Measurements from ENCODE around the gene CRTC3.

CRTC3 gene

GRCh38 chr15:90552162-90552928 is 22.6 kb downstream of the CRTC3 start:
- H3K4me2 ChIP-seq (ENCODE audit: low read depth, low read length, poor library complexity, severe bottlenecking) = no peak overlapping the region
- no peak overlapping the region for H3K4me3 ChIP-seq (ENCODE audit: low read length, poor library complexity, severe bottlenecking)
- H3K9me3 ChIP-seq (ENCODE audit: insufficient read depth, low read depth, low read length) = no peaks in the 10 kb centered on the region
- no peak overlapping the region for H2AFZ ChIP-seq (ENCODE audit: low read length)
- peaks cover 4% of the 10 kb centered on the region for H3K4me1 ChIP-seq (ENCODE audit: insufficient read depth, low read length, poor library complexity, severe bottlenecking)
- TF ChIP-seq EZH2phosphoT487 (IDR thresholded peaks at IDR 0.05; ENCODE audit: borderline replicate concordance) = no peak
- TF ChIP-seq CTCF (conservative IDR thresholded peaks at IDR 0.05; ENCODE audit: low read length) = no peak
- H3K9me2 ChIP-seq (replicated peaks; ENCODE audit: low read depth, low read length) = no peaks in the 10 kb centered on the region
- H3F3A ChIP-seq (ENCODE audit: low read depth) = peaks cover 4% of the 10 kb centered on the region; the same call in 1 of the 2 replicates
- no peak overlapping the region for H3K9ac ChIP-seq (ENCODE audit: low read depth, low read length, poor library complexity, severe bottlenecking)
- H3K27me3 ChIP-seq (ENCODE audit: insufficient read depth, low read length, poor library complexity, severe bottlenecking) = no peaks in the 10 kb centered on the region
- peaks cover 29% of the 10 kb centered on the region; the same call in 1 of the 2 replicates for H3K36me3 ChIP-seq (ENCODE audit: insufficient read depth, low read length)
- H4K20me1 ChIP-seq (ENCODE audit: insufficient read depth, low read length, poor library complexity, severe bottlenecking) = no peaks in the 10 kb centered on the region
- H3K79me2 ChIP-seq (ENCODE audit: insufficient read depth, low read length) = peaks cover 16% of the 10 kb centered on the region

- no peak overlapping the region for H2AFZ ChIP-seq (ENCODE audit: low read length)
- no peak overlapping the region for H3K4me3 ChIP-seq (ENCODE audit: low read length, poor library complexity, severe bottlenecking)
- H3F3A ChIP-seq (ENCODE audit: low read depth) = peaks cover 4% of the 10 kb centered on the region; the same call in 1 of the 2 replicates
- peaks cover 17% of the 10 kb centered on the region for H3K79me2 ChIP-seq (ENCODE audit: insufficient read depth, low read length)
- no peak overlapping the region for H3K4me2 ChIP-seq (ENCODE audit: low read depth, low read length, poor library complexity, severe bottlenecking)
- H3K36me3 ChIP-seq (ENCODE audit: insufficient read depth, low read length) = peaks cover 29% of the 10 kb centered on the region; the same call in 1 of the 2 replicates
- H3K27me3 ChIP-seq (ENCODE audit: insufficient read depth, low read length, poor library complexity, severe bottlenecking) = no peaks in the 10 kb centered on the region
- H4K20me1 ChIP-seq (ENCODE audit: insufficient read depth, low read length, poor library complexity, severe bottlenecking) = no peaks in the 10 kb centered on the region
- H3K4me1 ChIP-seq (ENCODE audit: insufficient read depth, low read length, poor library complexity, severe bottlenecking) = no peaks in the 10 kb centered on the region
- H3K9me2 ChIP-seq (replicated peaks; ENCODE audit: low read depth, low read length) = no peaks in the 10 kb centered on the region
- H3K9me3 ChIP-seq (ENCODE audit: insufficient read depth, low read depth, low read length) = no peaks in the 10 kb centered on the region
- no peak for TF ChIP-seq CTCF (conservative IDR thresholded peaks at IDR 0.05; ENCODE audit: low read length)
- TF ChIP-seq EZH2phosphoT487 (IDR thresholded peaks at IDR 0.05; ENCODE audit: borderline replicate concordance) = no peak
- no peak overlapping the region for H3K9ac ChIP-seq (ENCODE audit: low read depth, low read length, poor library complexity, severe bottlenecking)
Observed at GRCh38 chr15:90552929-90553211, 23.1 kb downstream of the CRTC3 start.

- peaks cover 20% of the 10 kb centered on the region for H3K79me2 ChIP-seq (ENCODE audit: insufficient read depth, low read length)
- no peaks in the 10 kb centered on the region for H3K9me2 ChIP-seq (replicated peaks; ENCODE audit: low read depth, low read length)
- H3K4me2 ChIP-seq (ENCODE audit: low read depth, low read length, poor library complexity, severe bottlenecking) = no peak overlapping the region
- peaks cover 4% of the 10 kb centered on the region; the same call in 1 of the 2 replicates for H3F3A ChIP-seq (ENCODE audit: low read depth)
- H3K9ac ChIP-seq (ENCODE audit: low read depth, low read length, poor library complexity, severe bottlenecking) = no peak overlapping the region
- H3K4me3 ChIP-seq (ENCODE audit: low read length, poor library complexity, severe bottlenecking) = no peak overlapping the region
- no peak for TF ChIP-seq EZH2phosphoT487 (IDR thresholded peaks at IDR 0.05; ENCODE audit: borderline replicate concordance)
- TF ChIP-seq CTCF (conservative IDR thresholded peaks at IDR 0.05; ENCODE audit: low read length) = no peak
- H3K4me1 ChIP-seq (ENCODE audit: insufficient read depth, low read length, poor library complexity, severe bottlenecking) = no peaks in the 10 kb centered on the region
- H3K9me3 ChIP-seq (ENCODE audit: insufficient read depth, low read depth, low read length) = no peaks in the 10 kb centered on the region
- peaks cover 27% of the 10 kb centered on the region; the same call in 1 of the 2 replicates for H3K36me3 ChIP-seq (ENCODE audit: insufficient read depth, low read length)
- no peaks in the 10 kb centered on the region for H4K20me1 ChIP-seq (ENCODE audit: insufficient read depth, low read length, poor library complexity, severe bottlenecking)
- H3K27me3 ChIP-seq (ENCODE audit: insufficient read depth, low read length, poor library complexity, severe bottlenecking) = no peaks in the 10 kb centered on the region
- H2AFZ ChIP-seq (ENCODE audit: low read length) = no peak overlapping the region
Observed at GRCh38 chr15:90553248-90553745, 23.6 kb downstream of the CRTC3 start.
